HL-60 (cell line): ENCODE data around the gene IQGAP2.

ENCODE experiments used
- CTCF ChIP-seq: IDR thresholded peaks from one replicate; pipeline ENCODE4 v1.5.1; 2011; ENCODE audit warnings: low read length, control low read depth, inconsistent platforms; ENCODE audit not compliant: insufficient read depth
- GABPA ChIP-seq: IDR thresholded peaks from 2 replicates; pipeline ENCODE4 v1.6.1; 2012; ENCODE audit warnings: low read depth
- POLR2AphosphoS5 ChIP-seq: IDR thresholded peaks from 2 replicates; pipeline ENCODE4 v1.6.1; 2012; ENCODE audit warnings: low read depth

GRCh38 chr5:76468635-76469425 lies 65.7 kb downstream of the IQGAP2 start:
- TF ChIP-seq CTCF: no peak
- TF ChIP-seq POLR2AphosphoS5: no peak
- no peak for TF ChIP-seq GABPA
